ENCODE results near the gene C20orf204.
A peak's percentile ranks its signal among the peaks of the same experiment; 100 is the strongest.

The C20orf204 gene

DNA sequence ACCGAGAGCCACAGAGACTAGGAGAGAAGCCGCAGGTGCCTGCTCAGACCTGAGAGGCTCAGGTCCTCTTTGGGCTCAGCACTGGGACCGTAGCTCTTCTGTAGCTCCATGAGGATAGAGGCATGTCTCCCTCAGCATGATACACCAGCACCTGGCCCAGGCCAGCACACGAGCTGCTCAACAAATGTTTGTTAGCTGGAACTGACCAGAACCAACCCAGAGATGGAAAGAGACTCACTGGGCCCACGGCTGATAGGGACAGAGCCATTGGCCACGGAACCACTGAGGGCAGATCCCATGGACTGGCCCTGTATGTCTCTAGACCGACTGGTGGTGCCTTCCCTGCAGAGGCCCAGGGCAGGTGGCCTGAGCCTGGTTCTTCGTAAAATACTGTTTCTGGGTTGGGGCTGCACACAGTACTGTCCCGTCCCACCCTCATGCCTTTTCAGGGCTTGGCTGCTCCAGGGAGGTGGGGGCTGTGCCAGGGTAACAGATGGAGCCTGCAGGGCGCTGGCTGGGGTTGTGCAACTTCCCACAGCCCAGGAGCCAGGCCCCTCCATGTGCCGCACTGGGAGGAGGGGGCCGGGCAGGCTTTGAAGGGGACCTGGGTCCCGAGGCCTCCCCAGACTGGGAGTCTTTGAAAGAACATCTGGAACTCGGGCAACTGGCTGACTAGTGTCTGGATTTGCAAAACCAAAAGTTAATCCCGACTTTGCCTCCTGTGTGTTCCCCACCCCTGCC is 5.2 kb downstream of the C20orf204 start:
- peaks cover 83% of the 10 kb centered on the region for H3K27me3 ChIP-seq (ENCODE audit: insufficient read depth, low read depth)
- H4K20me1 ChIP-seq (ENCODE audit: insufficient read depth) = no peaks in the 10 kb centered on the region
- H3K79me2 ChIP-seq (ENCODE audit: insufficient read depth, low read depth) = no peaks in the 10 kb centered on the region
- H3K4me3 ChIP-seq (IDR thresholded peaks at IDR 0.05; ENCODE audit: insufficient read depth, low read depth, low read length) = no peak overlapping the region
- no peak overlapping the region for H2AFZ ChIP-seq (ENCODE audit: low read depth)
- H3K4me1 ChIP-seq (ENCODE audit: low read depth, poor library complexity, severe bottlenecking) = peaks cover 24% of the 10 kb centered on the region
- H3K9ac ChIP-seq = no peak overlapping the region
- no peak overlapping the region for H3K27ac ChIP-seq
- TF ChIP-seq, protein P1, sequence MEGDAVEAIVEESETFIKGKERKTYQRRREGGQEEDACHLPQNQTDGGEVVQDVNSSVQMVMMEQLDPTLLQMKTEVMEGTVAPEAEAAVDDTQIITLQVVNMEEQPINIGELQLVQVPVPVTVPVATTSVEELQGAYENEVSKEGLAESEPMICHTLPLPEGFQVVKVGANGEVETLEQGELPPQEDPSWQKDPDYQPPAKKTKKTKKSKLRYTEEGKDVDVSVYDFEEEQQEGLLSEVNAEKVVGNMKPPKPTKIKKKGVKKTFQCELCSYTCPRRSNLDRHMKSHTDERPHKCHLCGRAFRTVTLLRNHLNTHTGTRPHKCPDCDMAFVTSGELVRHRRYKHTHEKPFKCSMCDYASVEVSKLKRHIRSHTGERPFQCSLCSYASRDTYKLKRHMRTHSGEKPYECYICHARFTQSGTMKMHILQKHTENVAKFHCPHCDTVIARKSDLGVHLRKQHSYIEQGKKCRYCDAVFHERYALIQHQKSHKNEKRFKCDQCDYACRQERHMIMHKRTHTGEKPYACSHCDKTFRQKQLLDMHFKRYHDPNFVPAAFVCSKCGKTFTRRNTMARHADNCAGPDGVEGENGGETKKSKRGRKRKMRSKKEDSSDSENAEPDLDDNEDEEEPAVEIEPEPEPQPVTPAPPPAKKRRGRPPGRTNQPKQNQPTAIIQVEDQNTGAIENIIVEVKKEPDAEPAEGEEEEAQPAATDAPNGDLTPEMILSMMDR (conservative IDR thresholded peaks at IDR 0.05; ENCODE audit: low read depth, low read length) = no peak
- H3K36me3 ChIP-seq (ENCODE audit: insufficient read depth) = no peaks in the 10 kb centered on the region
- no peak overlapping the region for H3K4me2 ChIP-seq

DNA sequence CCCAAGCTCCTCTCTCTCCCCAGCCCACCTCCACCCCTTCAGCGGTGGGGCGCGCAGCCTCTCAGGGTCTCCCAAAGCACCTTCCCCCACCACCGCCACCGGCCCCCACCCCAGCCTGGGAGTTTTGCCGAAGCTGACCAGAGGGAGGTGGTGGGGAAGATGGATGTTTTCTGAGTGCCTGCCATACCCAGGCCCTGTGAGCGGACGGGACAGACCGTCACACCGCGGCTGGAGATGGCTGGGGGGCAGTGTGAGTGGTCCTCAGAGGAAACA is 5.7 kb downstream of the C20orf204 start:
- H3K27ac ChIP-seq = no peak overlapping the region
- peaks cover 20% of the 10 kb centered on the region for H3K4me1 ChIP-seq (ENCODE audit: low read depth, poor library complexity, severe bottlenecking)

DNA sequence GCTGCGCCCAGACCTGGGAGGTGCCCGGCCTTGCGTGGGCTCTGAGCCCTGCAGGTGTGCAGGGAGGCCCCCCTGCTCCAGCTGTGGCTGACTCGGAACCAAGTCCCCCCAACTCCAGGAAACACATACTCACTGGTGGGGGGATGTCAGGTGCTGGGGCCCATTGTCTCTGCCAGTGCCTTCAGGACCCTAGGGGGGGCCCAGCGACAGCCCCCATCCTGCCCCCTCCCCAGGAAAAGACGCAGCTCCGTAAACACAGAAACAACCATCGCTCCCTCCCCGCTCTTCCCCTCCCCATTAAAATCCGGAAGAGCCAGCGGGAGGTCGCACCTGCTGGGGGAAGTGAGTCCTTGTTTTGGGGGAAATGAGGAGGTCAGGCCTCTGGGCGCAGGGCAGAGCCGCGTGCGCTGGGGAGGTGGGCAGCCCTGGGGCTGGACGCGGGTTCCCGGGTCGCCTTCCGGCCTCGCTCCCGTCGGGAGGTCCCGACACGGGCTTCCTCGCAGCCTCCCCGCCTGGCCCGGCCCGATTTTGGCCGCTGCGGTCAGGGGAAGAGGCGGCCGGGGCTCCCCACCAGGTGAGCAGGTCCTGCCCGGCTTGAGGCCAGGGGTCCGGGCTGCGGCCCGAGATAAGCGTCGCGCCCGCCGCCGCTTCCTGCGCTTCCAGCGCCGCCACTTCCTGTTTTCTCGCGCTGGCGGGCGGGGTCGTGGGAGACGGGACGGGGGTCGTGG is 6.2 kb downstream of the C20orf204 start:
- Histone ChIP-seq H3K4me3 (IDR thresholded peaks at IDR 0.05; ENCODE audit: insufficient read depth, low read depth, low read length) (no peak overlapping the region), H3K79me2 (ENCODE audit: insufficient read depth, low read depth) (no peaks in the 10 kb centered on the region), H2AFZ (ENCODE audit: low read depth) (peak overlapping the region; percentile 88), H3K27me3 (ENCODE audit: insufficient read depth, low read depth) (peaks cover 85% of the 10 kb centered on the region), H3K27ac (no peak overlapping the region), H4K20me1 (ENCODE audit: insufficient read depth) (no peaks in the 10 kb centered on the region), H3K9ac (peak overlapping the region; percentile 61; the same call in 1 of the 2 replicates), H3K4me2 (peak overlapping the region; percentile 68), H3K36me3 (ENCODE audit: insufficient read depth) (no peaks in the 10 kb centered on the region), H3K4me1 (ENCODE audit: low read depth, poor library complexity, severe bottlenecking) (peaks cover 15% of the 10 kb centered on the region)
- TF ChIP-seq, protein P1 (conservative IDR thresholded peaks at IDR 0.05; ENCODE audit: low read depth, low read length) = no peak

More for the DNA sequence above, 5.7 kb downstream of the C20orf204 start:
- Histone ChIP-seq H4K20me1 (ENCODE audit: insufficient read depth) (no peaks in the 10 kb centered on the region), H3K27me3 (ENCODE audit: insufficient read depth, low read depth) (peaks cover 85% of the 10 kb centered on the region), H2AFZ (ENCODE audit: low read depth) (no peak overlapping the region), H3K4me2 (peak overlapping the region; percentile 68; the same call in 1 of the 2 replicates), H3K9ac (no peak overlapping the region), H3K79me2 (ENCODE audit: insufficient read depth, low read depth) (no peaks in the 10 kb centered on the region), H3K4me3 (IDR thresholded peaks at IDR 0.05; ENCODE audit: insufficient read depth, low read depth, low read length) (no peak overlapping the region), H3K36me3 (ENCODE audit: insufficient read depth) (no peaks in the 10 kb centered on the region)
- TF ChIP-seq, protein P1 (conservative IDR thresholded peaks at IDR 0.05; ENCODE audit: low read depth, low read length) = no peak

DNA sequence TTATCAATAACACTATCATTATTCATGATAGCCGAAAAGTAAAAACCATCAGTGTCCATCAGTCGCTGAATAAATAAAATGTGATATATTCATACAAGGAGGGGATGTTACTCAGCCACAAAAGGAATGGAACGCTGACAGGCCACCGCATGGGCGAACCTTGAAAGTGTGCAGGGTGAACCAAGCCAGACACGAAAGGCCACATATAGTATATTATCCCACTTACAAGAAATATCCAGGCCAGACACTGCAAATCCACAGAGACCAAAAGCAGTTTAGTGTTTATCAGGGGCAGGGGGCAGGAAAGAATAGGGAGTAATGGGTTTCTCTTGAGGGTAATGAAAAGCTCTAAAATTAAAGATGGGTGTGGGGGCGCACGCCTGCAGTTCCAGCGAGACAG is 7.8 kb downstream of the C20orf204 start:
- TF ChIP-seq, protein P1 (conservative IDR thresholded peaks at IDR 0.05; ENCODE audit: low read depth, low read length) = no peak
- Histone ChIP-seq H3K4me1 (ENCODE audit: low read depth, poor library complexity, severe bottlenecking) (peaks cover 9% of the 10 kb centered on the region), H3K27ac (no peak overlapping the region), H3K4me2 (no peak overlapping the region), H3K9ac (no peak overlapping the region), H3K27me3 (ENCODE audit: insufficient read depth, low read depth) (peaks cover 82% of the 10 kb centered on the region), H4K20me1 (ENCODE audit: insufficient read depth) (no peaks in the 10 kb centered on the region), H3K79me2 (ENCODE audit: insufficient read depth, low read depth) (no peaks in the 10 kb centered on the region), H3K36me3 (ENCODE audit: insufficient read depth) (no peaks in the 10 kb centered on the region), H2AFZ (ENCODE audit: low read depth) (no peak overlapping the region), H3K4me3 (IDR thresholded peaks at IDR 0.05; ENCODE audit: insufficient read depth, low read depth, low read length) (no peak overlapping the region)
